ENCODE measurements around the gene SLC13A4.
A peak's percentile ranks its signal among the peaks of the same experiment; 100 is the strongest.
"Not testable (repeated sequence)": the region's sequence is repeated elsewhere in the genome, so short reads cannot be mapped to it uniquely, and the experiment has no call there.

SLC13A4 gene

GRCh38 chr7:135728136-135728669, at the start of gene SLC13A4:
Gene SLC13A4, minus strand, starts transcription at chr7:135728186. Its CDS starts 690 bp downstream, at chr7:135727496.
- no peak for DNase-seq

GRCh38 chr7:135775915-135776314, 47.9 kb upstream of the SLC13A4 start:
- DNase-seq: not testable (repeated sequence)

GRCh38 chr7:135775230-135775629, 47.2 kb upstream of the SLC13A4 start:
- DNase-seq: no peak

- DNase-seq: no peak
Measured at GRCh38 chr7:135774284-135774683, 46.3 kb upstream of the SLC13A4 start.

- peak; percentile 85 for DNase-seq
Measured at GRCh38 chr7:135773464-135773863, 45.5 kb upstream of the SLC13A4 start.

- DNase-seq: no peak
Measured at GRCh38 chr7:135772639-135773222, 44.7 kb upstream of the SLC13A4 start.

GRCh38 chr7:135771961-135772638, 44.1 kb upstream of the SLC13A4 start:
- DNase-seq: no peak

GRCh38 chr7:135771051-135771450, 43.1 kb upstream of the SLC13A4 start:
- DNase-seq: no peak

GRCh38 chr7:135770139-135770710, 42.2 kb upstream of the SLC13A4 start:
- no peak for DNase-seq

- no peak for DNase-seq
Measured at GRCh38 chr7:135769005-135769802, 41.2 kb upstream of the SLC13A4 start.

- DNase-seq: no peak
Measured at GRCh38 chr7:135768467-135768866, 40.5 kb upstream of the SLC13A4 start.

GRCh38 chr7:135768064-135768463, 40.1 kb upstream of the SLC13A4 start:
- no peak for DNase-seq

- no peak for DNase-seq
Measured at GRCh38 chr7:135763261-135763660, 35.3 kb upstream of the SLC13A4 start.

- no peak for DNase-seq
Measured at GRCh38 chr7:135761751-135762488, 33.9 kb upstream of the SLC13A4 start.

- no peak for DNase-seq
Measured at GRCh38 chr7:135759532-135759931, 31.5 kb upstream of the SLC13A4 start.

GRCh38 chr7:135758531-135758932, 30.5 kb upstream of the SLC13A4 start:
- DNase-seq: no peak

- no peak for DNase-seq
Measured at GRCh38 chr7:135757719-135758411, 29.9 kb upstream of the SLC13A4 start.

GRCh38 chr7:135756191-135756590, 28.2 kb upstream of the SLC13A4 start:
- no peak for DNase-seq

- DNase-seq: no peak
Measured at GRCh38 chr7:135755351-135755753, 27.4 kb upstream of the SLC13A4 start.

GRCh38 chr7:135753616-135754413, 25.8 kb upstream of the SLC13A4 start:
- DNase-seq: no peak

GRCh38 chr7:135748770-135749169, 20.8 kb upstream of the SLC13A4 start, which contains the start of gene FAM180A:
Gene FAM180A, minus strand, starts transcription at chr7:135748813. Its CDS starts 233 bp downstream, at chr7:135748580.
- DNase-seq: no peak

All from NCI-H187 treated with DMSO at 0.1 percent for 48 hours (cell line).